Erythroblast (primary cell): ENCODE measurements around the gene GLRX5.
"Not testable (repeated sequence)": the region's sequence is repeated elsewhere in the genome, so short reads cannot be mapped to it uniquely, and the experiment has no call there.

Experiments used
- DNase-seq, 2 experiments: peaks; one replicate each; lab custom pipeline; 2025; lab: John Stamatoyannopoulos, UW
- GATA1 ChIP-seq: IDR thresholded peaks from 2 replicates; pipeline ENCODE4 v1.6.1; 2011; ENCODE audit warnings: low read depth, mild to moderate bottlenecking, control low read depth, low read length, moderate library complexity
- POLR2A ChIP-seq: IDR thresholded peaks from 2 replicates; pipeline ENCODE4 v1.6.1; 2011; ENCODE audit warnings: mild to moderate bottlenecking, low read length

Gene GLRX5

GRCh38 chr14:95585953-95586620 lies 51.2 kb downstream of the GLRX5 start:
- TF ChIP-seq GATA1 (no peak), POLR2A (no peak)
- no peak for DNase-seq

GRCh38 chr14:95591182-95591581 lies 56.3 kb downstream of the GLRX5 start:
- not testable (repeated sequence) for DNase-seq
